OCI-LY7 (cell line): ENCODE results near the gene TNS1. TPM values are rescaled to one million over a fixed set of nuclear protein-coding genes. Genes with fewer than 3 reads are reported as not detected.

Source experiments
- BruUV-seq: library from RNA; stranded (reverse); fragments of 400-500 nt; replicated peaks from 2 replicates; lab custom pipeline; 2021; lab: Mats Ljungman, UMichigan
- CTCF ChIA-PET: fragments of 300-600 bp; sonication (Branson Sonifier 250); formaldehyde crosslinking; loops from one replicate; lab custom pipeline; 2022; ENCODE audit warnings: antibody characterized with exemption; ENCODE audit not compliant: unreplicated experiment; lab: Charles Lee
- POLR2A ChIA-PET: fragments of 300-600 bp; sonication (Branson Sonifier 250); formaldehyde crosslinking; loops from one replicate; lab custom pipeline; 2022; ENCODE audit warnings: antibody characterized with exemption; lab: Charles Lee
- DNase-seq: peaks from one replicate; pipeline ENCODE4 v3.0.0-alpha.2; 2015; ENCODE audit warnings: low spot score
- H2AFZ ChIP-seq: fragments of 200-600 bp; sonication (generic), shearing (Covaris generic); 2 replicates; pipeline ENCODE4 v1.6.1; 2014; ENCODE audit warnings: mild to moderate bottlenecking, antibody characterized with exemption, low read length, moderate library complexity
- H3K27ac ChIP-seq: fragments of 200-600 bp; sonication (generic); 2 replicates; pipeline ENCODE4 v1.5.1; 2014; ENCODE audit warnings: mixed run types, low read depth, mild to moderate bottlenecking, moderate library complexity, low read length, inconsistent platforms; ENCODE audit not compliant: poor library complexity, severe bottlenecking
- H3K36me3 ChIP-seq: fragments of 200-600 bp; sonication (generic); 2 replicates; pipeline ENCODE4 v1.6.1; 2014; ENCODE audit warnings: mild to moderate bottlenecking, antibody characterized with exemption, low read length, moderate library complexity, mixed read lengths; ENCODE audit not compliant: insufficient read depth
- H3K4me1 ChIP-seq: fragments of 200-600 bp; sonication (generic); 2 replicates; pipeline ENCODE4 v1.5.1; 2014; ENCODE audit warnings: mild to moderate bottlenecking, low read length; ENCODE audit not compliant: insufficient read depth, poor library complexity, severe bottlenecking
- H3K4me2 ChIP-seq: fragments of 200-600 bp; sonication (generic); 2 replicates; pipeline ENCODE4 v1.6.1; 2014; ENCODE audit warnings: mild to moderate bottlenecking, low read length
- H3K4me3 ChIP-seq: fragments of 200-600 bp; sonication (generic); 2 replicates; pipeline ENCODE4 v1.5.1; 2014; ENCODE audit warnings: mild to moderate bottlenecking, low read depth, low read length; ENCODE audit not compliant: poor library complexity, severe bottlenecking
- H3K79me2 ChIP-seq: fragments of 200-600 bp; sonication (generic); 2 replicates; pipeline ENCODE4 v1.6.1; 2016; ENCODE audit warnings: low read depth, mild to moderate bottlenecking, low read length, moderate library complexity, mixed read lengths; ENCODE audit not compliant: insufficient read depth
- H3K9me2 ChIP-seq: fragments of 200-600 bp; sonication (generic); 2 replicates; pipeline ENCODE4 v1.6.1; 2016; ENCODE audit warnings: mild to moderate bottlenecking, low read length, mixed read lengths; ENCODE audit not compliant: insufficient read depth
- H3K9me3 ChIP-seq: fragments of 200-600 bp; sonication (generic); 2 replicates; pipeline ENCODE4 v1.6.1; 2014; ENCODE audit warnings: mild to moderate bottlenecking, mixed run types, low read length, mixed read lengths
- H4K20me1 ChIP-seq: fragments of 200-600 bp; sonication (generic); 2 replicates; pipeline ENCODE4 v1.6.1; 2014; ENCODE audit warnings: mild to moderate bottlenecking, antibody characterized with exemption, low read length, moderate library complexity, mixed read lengths; ENCODE audit not compliant: insufficient read depth
- CTCF ChIP-seq: fragments of 200-600 bp; sonication (generic); conservative IDR thresholded peaks from 2 replicates; pipeline ENCODE4 v1.5.1; 2014; ENCODE audit warnings: mild to moderate bottlenecking, antibody characterized with exemption, low read length, moderate library complexity, mixed read lengths
- EZH2phosphoT487 ChIP-seq: fragments of 200-600 bp; sonication (generic); IDR thresholded peaks from 2 replicates; pipeline ENCODE4 v1.6.1; 2018; ENCODE audit warnings: low read depth, borderline replicate concordance, mild to moderate bottlenecking, mixed run types, antibody characterized with exemption, low read length, moderate library complexity, mixed read lengths
- intact Hi-C: fragments of 100-400 bp; cut with micrococcal nuclease; formaldehyde crosslinking; loops from one replicate; pipeline ENCODE4 v1.10.0; 2022; ENCODE audit not compliant: unreplicated experiment
- total RNA-seq, 2 experiments: library from RNA; depleted of rRNA in 1 of 2; stranded (reverse); fragments of >200 nt in 1 of 2; shearing (Covaris generic) in 1 of 2; gene quantifications; 2 replicates each; pipeline ENCODE4 v1.2.3, GENCODE V29; 2014 to 2022

Gene TNS1
- total RNA-seq, 2 experiments from 2014 or later: not detected

- Histone ChIP-seq H3K36me3 (no peaks in the 10 kb centered on the region), H3K9me3 (no peaks in the 10 kb centered on the region)
- POLR2A ChIA-PET: no interaction called here
Measured at GRCh38 chr2:217794133-217794986, 208.4 kb downstream of the TNS1 start.

GRCh38 chr2:217793566-217794132 is 209.1 kb downstream of the TNS1 start:
- no peak overlapping the region for H2AFZ ChIP-seq
- POLR2A ChIA-PET: no interaction called here
- CTCF ChIA-PET: no interaction called here

More at GRCh38 chr2:217794133-217794986, 208.4 kb downstream of the TNS1 start:
- no peak for DNase-seq
- CTCF ChIA-PET: interaction anchor here (0.5 kb wide), 1 partner anchor 195 kb away, joined by 5 read pairs; no protein-coding TSS in a partner anchor
- Histone ChIP-seq H2AFZ (no peak overlapping the region), H3K79me2 (no peaks in the 10 kb centered on the region), H3K4me3 (no peak overlapping the region), H3K27ac (no peak overlapping the region), H3K9me2 (no peaks in the 10 kb centered on the region), H3K4me1 (peaks cover 10% of the 10 kb centered on the region), H3K4me2 (no peak overlapping the region), H4K20me1 (no peaks in the 10 kb centered on the region)
- TF ChIP-seq EZH2phosphoT487: no peak
- no peak for TF ChIP-seq CTCF
- intact Hi-C loops: no loop called here
- BruUV-seq: no TSS peak

More at GRCh38 chr2:217793566-217794132, 209.1 kb downstream of the TNS1 start:
- Histone ChIP-seq H3K4me3 (no peak overlapping the region), H3K4me1 (peaks cover 4% of the 10 kb centered on the region), H3K9me3 (no peaks in the 10 kb centered on the region), H3K36me3 (no peaks in the 10 kb centered on the region), H4K20me1 (no peaks in the 10 kb centered on the region), H3K9me2 (no peaks in the 10 kb centered on the region), H3K4me2 (no peak overlapping the region), H3K27ac (no peak overlapping the region), H3K79me2 (no peaks in the 10 kb centered on the region)
- no peak for TF ChIP-seq EZH2phosphoT487
- TF ChIP-seq CTCF: no peak
- intact Hi-C loops: no loop called here
- BruUV-seq: no TSS peak
- DNase-seq: no peak
